GM19397 (cell line): ENCODE data around the gene YIPF3.
"Not testable (repeated sequence)": the region's sequence is repeated elsewhere in the genome, so short reads cannot be mapped to it uniquely, and the experiment has no call there.

Source experiments
- ATAC-seq: cut with Tn5 transposase; IDR thresholded peaks from one replicate; pipeline ENCODE4 v1.9.1; 2021; ENCODE audit warnings: mild to moderate bottlenecking, moderate library complexity; ENCODE audit not compliant: unreplicated experiment

The YIPF3 gene

GRCh38 chr6:43516697-43517504, at the start of gene YIPF3, which contains the start of gene POLR1C:
Gene YIPF3, minus strand, starts transcription at chr6:43516926. Its CDS starts 119 bp downstream, at chr6:43516807.
Gene POLR1C, plus strand, starts transcription at chr6:43517089. Its CDS starts 21 bp downstream, at chr6:43517110.
- peak; percentile 77 for ATAC-seq

- no peak for ATAC-seq
Observed at GRCh38 chr6:43559328-43559727, 42.6 kb upstream of the YIPF3 start.

- ATAC-seq: not testable (repeated sequence)
Observed at GRCh38 chr6:43557620-43558019, 40.9 kb upstream of the YIPF3 start.

GRCh38 chr6:43547222-43547621, 30.5 kb upstream of the YIPF3 start:
- ATAC-seq: no peak

GRCh38 chr6:43544461-43544860, 27.7 kb upstream of the YIPF3 start:
- no peak for ATAC-seq

GRCh38 chr6:43541774-43542471, 25.2 kb upstream of the YIPF3 start:
- ATAC-seq: no peak

GRCh38 chr6:43540507-43540906, 23.8 kb upstream of the YIPF3 start:
- no peak for ATAC-seq

GRCh38 chr6:43539409-43539808, 22.7 kb upstream of the YIPF3 start:
- not testable (repeated sequence) for ATAC-seq

GRCh38 chr6:43538986-43539385, 22.3 kb upstream of the YIPF3 start:
- ATAC-seq: not testable (repeated sequence)

- no peak for ATAC-seq
Observed at GRCh38 chr6:43532201-43532600, 15.5 kb upstream of the YIPF3 start.

- ATAC-seq: no peak
Observed at GRCh38 chr6:43524483-43524961, 7.8 kb upstream of the YIPF3 start.

GRCh38 chr6:43523284-43523683, 6.6 kb upstream of the YIPF3 start:
- no peak for ATAC-seq

GRCh38 chr6:43522547-43523261, 6.0 kb upstream of the YIPF3 start:
- no peak for ATAC-seq

- no peak for ATAC-seq
Observed at GRCh38 chr6:43521836-43522235, 5.1 kb upstream of the YIPF3 start.

- no peak for ATAC-seq
Observed at GRCh38 chr6:43520097-43520496, 3.4 kb upstream of the YIPF3 start.

GRCh38 chr6:43517505-43518357, 1.0 kb upstream of the YIPF3 start:
- ATAC-seq: no peak

- no peak for ATAC-seq
Observed at GRCh38 chr6:43516367-43516696, 394 bp downstream of the YIPF3 start.

- no peak for ATAC-seq
Observed at GRCh38 chr6:43515808-43516207, 918 bp downstream of the YIPF3 start.

GRCh38 chr6:43511824-43512415, 4.8 kb downstream of the YIPF3 start:
- ATAC-seq: no peak

- ATAC-seq: no peak
Observed at GRCh38 chr6:43510827-43511163, 5.9 kb downstream of the YIPF3 start.
